PC-9 (cell line): ENCODE data around the gene AGAP2.

Source experiments
- CTCF ChIP-seq: fragments of 200-600 bp; sonication (generic); conservative IDR thresholded peaks from 2 replicates; pipeline ENCODE4 v1.6.1; 2017; ENCODE audit warnings: mixed run types, antibody characterized with exemption, mild to moderate bottlenecking, moderate library complexity
- EZH2 ChIP-seq: fragments of 200-600 bp; sonication (generic); IDR thresholded peaks from 2 replicates; pipeline ENCODE4 v1.8.0; 2017; ENCODE audit warnings: antibody characterized with exemption, low read depth

- TF ChIP-seq CTCF (no peak), EZH2 (no peak)
Observed at GRCh38 chr12:57753756-57754337, 15.3 kb upstream of the AGAP2 start.
